Measurements from ENCODE around the gene RRP15.

DNA sequence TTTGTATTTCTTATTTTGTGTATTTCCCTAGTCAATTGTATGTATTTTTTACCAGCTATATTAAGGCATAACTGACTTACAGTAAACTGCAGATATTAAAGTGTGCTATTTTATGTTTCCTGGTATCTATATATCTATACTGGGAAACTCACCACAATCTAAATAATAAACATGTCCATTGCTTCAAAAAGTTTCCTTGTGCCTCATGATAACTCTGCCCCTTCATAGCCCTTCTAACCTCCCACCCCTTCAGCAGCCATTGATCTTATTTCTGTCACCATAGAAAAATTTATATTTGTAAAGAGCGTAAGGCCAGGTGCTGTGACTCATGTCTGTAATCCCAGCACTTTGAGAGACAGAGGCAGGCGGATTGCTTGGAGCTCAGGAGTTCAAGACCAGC, 9.3 kb upstream of the RRP15 start:
- TF ChIP-seq, protein P1, sequence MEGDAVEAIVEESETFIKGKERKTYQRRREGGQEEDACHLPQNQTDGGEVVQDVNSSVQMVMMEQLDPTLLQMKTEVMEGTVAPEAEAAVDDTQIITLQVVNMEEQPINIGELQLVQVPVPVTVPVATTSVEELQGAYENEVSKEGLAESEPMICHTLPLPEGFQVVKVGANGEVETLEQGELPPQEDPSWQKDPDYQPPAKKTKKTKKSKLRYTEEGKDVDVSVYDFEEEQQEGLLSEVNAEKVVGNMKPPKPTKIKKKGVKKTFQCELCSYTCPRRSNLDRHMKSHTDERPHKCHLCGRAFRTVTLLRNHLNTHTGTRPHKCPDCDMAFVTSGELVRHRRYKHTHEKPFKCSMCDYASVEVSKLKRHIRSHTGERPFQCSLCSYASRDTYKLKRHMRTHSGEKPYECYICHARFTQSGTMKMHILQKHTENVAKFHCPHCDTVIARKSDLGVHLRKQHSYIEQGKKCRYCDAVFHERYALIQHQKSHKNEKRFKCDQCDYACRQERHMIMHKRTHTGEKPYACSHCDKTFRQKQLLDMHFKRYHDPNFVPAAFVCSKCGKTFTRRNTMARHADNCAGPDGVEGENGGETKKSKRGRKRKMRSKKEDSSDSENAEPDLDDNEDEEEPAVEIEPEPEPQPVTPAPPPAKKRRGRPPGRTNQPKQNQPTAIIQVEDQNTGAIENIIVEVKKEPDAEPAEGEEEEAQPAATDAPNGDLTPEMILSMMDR (IDR thresholded peaks at IDR 0.05) = no peak
- no peak for TF ChIP-seq POLR2A (IDR thresholded peaks at IDR 0.05)
